H1 (cell line): ENCODE measurements around the gene SERINC1. TPM values are rescaled to one million over a fixed set of nuclear protein-coding genes. Genes with fewer than 3 reads are reported as not detected.
"Not testable (repeated sequence)": the region's sequence is repeated elsewhere in the genome, so short reads cannot be mapped to it uniquely, and the experiment has no call there.

Experiments
- CTCF ChIA-PET: fragments of 300-600 bp; sonication (Branson Sonifier 250); formaldehyde crosslinking; loops from one replicate; lab custom pipeline; 2021; ENCODE audit not compliant: partially characterized antibody; lab: Charles Lee
- POLR2A ChIA-PET: fragments of 300-600 bp; sonication (Branson Sonifier 250); formaldehyde crosslinking; loops from one replicate; lab custom pipeline; 2021; ENCODE audit warnings: inconsistent platforms; ENCODE audit not compliant: partially characterized antibody; lab: Charles Lee
- DNase-seq, 2 experiments: peaks; one replicate each; pipeline versions ENCODE4 v3.0.0 to v3.0.0-alpha.2; 2010 to 2022; ENCODE audit warnings: low spot score in 2 of 2, low read depth in 1 of 2, mixed read lengths in 1 of 2
- FAIRE-seq: peaks from 2 replicates; lab custom pipeline; 2011; peaks lifted over from hg19 to GRCh38; lab: Jason Lieb, UNC
- H2AFZ ChIP-seq: 2 replicates; pipeline ENCODE4 v1.8.1; 2012; ENCODE audit warnings: low read length, inconsistent platforms
- H2AK5ac ChIP-seq: 2 replicates; pipeline ENCODE4 v1.6.1; 2013; ENCODE audit warnings: low read depth, low read length
- H2BK120ac ChIP-seq: replicated peaks from 2 replicates; pipeline ENCODE3; 2013; ENCODE audit warnings: low read depth, low read length, inconsistent platforms
- H2BK12ac ChIP-seq: 2 replicates; pipeline ENCODE4 v1.6.1; 2013; ENCODE audit warnings: low read depth, low read length
- H2BK15ac ChIP-seq: 2 replicates; pipeline ENCODE4 v1.6.1; 2013; ENCODE audit warnings: low read length
- H2BK20ac ChIP-seq: 2 replicates; pipeline ENCODE4 v1.6.1; 2013; ENCODE audit warnings: low read length
- H2BK5ac ChIP-seq: 2 replicates; pipeline ENCODE4 v1.6.1; 2013; ENCODE audit warnings: low read depth, low read length
- H3K14ac ChIP-seq: 2 replicates; pipeline ENCODE4 v1.6.1; 2013; ENCODE audit warnings: inconsistent platforms; ENCODE audit not compliant: insufficient read length
- H3K18ac ChIP-seq: 2 replicates; pipeline ENCODE4 v1.6.1; 2013; ENCODE audit warnings: low read length; ENCODE audit errors: extremely low read depth
- H3K23ac ChIP-seq: 2 replicates; pipeline ENCODE4 v1.6.1; 2013; ENCODE audit warnings: inconsistent platforms; ENCODE audit not compliant: insufficient read length
- H3K23me2 ChIP-seq: 2 replicates; pipeline ENCODE4 v1.6.1; 2013; ENCODE audit warnings: low read depth, low read length
- H3K27ac ChIP-seq: 2 replicates; pipeline ENCODE4 v1.6.1; 2011; ENCODE audit warnings: low read depth, low read length, inconsistent platforms
- H3K27me3 ChIP-seq, 4 experiments: replicated peaks in 1 of 4; 1 replicate in 1 of 4; 2 replicates in 3 of 4; pipeline versions ENCODE4 v1.6.1 to v1.8.1; 2011 to 2013; ENCODE audit warnings: low read length in 3 of 4, mild to moderate bottlenecking in 3 of 4, inconsistent platforms in 2 of 4, mixed read lengths in 2 of 4, moderate library complexity in 1 of 4; ENCODE audit not compliant: control insufficient read depth in 3 of 4, insufficient read depth in 3 of 4; ENCODE audit errors: extremely low read depth in 1 of 4
- H3K36me3 ChIP-seq, 4 experiments: 2 replicates each; pipeline versions ENCODE4 v1.6.1 to v1.8.1; 2011 to 2013; ENCODE audit warnings: mild to moderate bottlenecking in 4 of 4, low read length in 3 of 4, moderate library complexity in 2 of 4, control low read depth in 1 of 4, inconsistent platforms in 1 of 4; ENCODE audit not compliant: insufficient read depth in 4 of 4, control insufficient read depth in 2 of 4
- H3K4ac ChIP-seq: replicated peaks from 2 replicates; pipeline ENCODE3; 2013; ENCODE audit warnings: low read length, low read depth, mixed read lengths, inconsistent platforms; ENCODE audit not compliant: insufficient read length
- H3K4me1 ChIP-seq, 4 experiments: replicated peaks in 1 of 4; 1 replicate in 1 of 4; 2 replicates in 3 of 4; pipeline versions ENCODE4 v1.6.1 to v1.8.1; 2011 to 2013; ENCODE audit warnings: low read length in 3 of 4, inconsistent platforms in 2 of 4, mixed read lengths in 1 of 4; ENCODE audit not compliant: insufficient read depth in 4 of 4, control insufficient read depth in 3 of 4
- H3K4me2 ChIP-seq, 2 experiments: 2 replicates each; pipeline versions ENCODE4 v1.6.1 to v1.8.1; 2011 to 2013; ENCODE audit warnings: low read depth in 2 of 2, low read length in 2 of 2, control low read depth in 1 of 2, inconsistent platforms in 1 of 2, mild to moderate bottlenecking in 1 of 2; ENCODE audit not compliant: insufficient read depth in 1 of 2
- H3K4me3 ChIP-seq, 4 experiments: fragments of 200-600, 300-600 bp in 1 of 4; sonication (generic), shearing (Covaris generic), sonication (Bioruptor Twin) in 1 of 4; 2 replicates each; pipeline versions ENCODE4 v1.5.1 to v1.8.1; 2011 to 2016; ENCODE audit warnings: low read length in 4 of 4, low read depth in 3 of 4, control low read depth in 2 of 4, inconsistent platforms in 2 of 4, mild to moderate bottlenecking in 2 of 4, mixed read lengths in 1 of 4, moderate library complexity in 1 of 4; ENCODE audit not compliant: insufficient read depth in 2 of 4; ENCODE audit errors: extremely low read depth in 1 of 4
- H3K56ac ChIP-seq: replicated peaks from 2 replicates; pipeline ENCODE3; 2013; ENCODE audit warnings: low read depth, mild to moderate bottlenecking, mixed read lengths, low read length, inconsistent platforms; ENCODE audit not compliant: insufficient read length
- H3K79me1 ChIP-seq: 2 replicates; pipeline ENCODE4 v1.6.1; 2013; ENCODE audit warnings: low read depth, low read length, control low read depth
- H3K79me2 ChIP-seq, 2 experiments: 2 replicates each; pipeline versions ENCODE4 v1.6.1 to v1.8.1; 2012 to 2013; ENCODE audit warnings: low read length in 2 of 2, mild to moderate bottlenecking in 2 of 2, inconsistent platforms in 1 of 2; ENCODE audit not compliant: insufficient read depth in 2 of 2, control insufficient read depth in 1 of 2
- H3K9ac ChIP-seq, 4 experiments: replicated peaks in 1 of 4; 1 replicate in 1 of 4; 2 replicates in 3 of 4; pipeline versions ENCODE4 v1.6.1 to v1.8.1; 2011 to 2013; ENCODE audit warnings: low read depth in 3 of 4, low read length in 3 of 4, control low read depth in 2 of 4, mild to moderate bottlenecking in 2 of 4, moderate library complexity in 2 of 4, inconsistent platforms in 1 of 4; ENCODE audit errors: extremely low read depth in 1 of 4
- H3K9me3 ChIP-seq, 2 experiments: 2 replicates each; pipeline versions ENCODE4 v1.6.1 to v1.8.1; 2012 to 2013; ENCODE audit warnings: mild to moderate bottlenecking in 2 of 2, moderate library complexity in 2 of 2, control low read depth in 1 of 2, inconsistent platforms in 1 of 2, low read depth in 1 of 2, low read length in 1 of 2, mixed read lengths in 1 of 2; ENCODE audit not compliant: insufficient read depth in 2 of 2
- H4K20me1 ChIP-seq, 2 experiments: replicated peaks in 1 of 2; 2 replicates each; pipeline versions ENCODE3 to v1.8.1; 2011 to 2013; ENCODE audit warnings: inconsistent platforms in 2 of 2, low read length in 2 of 2, mild to moderate bottlenecking in 1 of 2; ENCODE audit not compliant: insufficient read depth in 2 of 2, control insufficient read depth in 1 of 2
- H4K5ac ChIP-seq: 2 replicates; pipeline ENCODE4 v1.6.1; 2013; ENCODE audit warnings: low read length, low read depth, mixed read lengths, inconsistent platforms; ENCODE audit not compliant: insufficient read length
- H4K8ac ChIP-seq: 2 replicates; pipeline ENCODE4 v1.8.0; 2013; ENCODE audit warnings: mild to moderate bottlenecking, moderate library complexity, low read length, inconsistent platforms; ENCODE audit not compliant: insufficient read depth; ENCODE audit errors: extremely low read depth
- H4K91ac ChIP-seq: replicated peaks from 2 replicates; pipeline ENCODE3; 2013; ENCODE audit warnings: low read length, mixed read lengths, inconsistent platforms; ENCODE audit not compliant: insufficient read length
- EP300 ChIP-seq, 2 experiments: IDR thresholded peaks; 1 replicate in 1 of 2; 2 replicates in 1 of 2; pipeline ENCODE4 v1.6.1; 2011 to 2012; ENCODE audit warnings: low read depth in 2 of 2, low read length in 2 of 2, mild to moderate bottlenecking in 2 of 2, borderline replicate concordance in 1 of 2, inconsistent platforms in 1 of 2, moderate library complexity in 1 of 2
- KDM1A ChIP-seq: fragments of 200-600, 300-600 bp; sonication (generic); IDR thresholded peaks from 2 replicates; pipeline ENCODE4 v1.7.1; 2016; ENCODE audit warnings: mild to moderate bottlenecking, low read length, borderline replicate concordance
- ZNF274 ChIP-seq: IDR thresholded peaks from 2 replicates; pipeline ENCODE4 v1.7.0; 2012; ENCODE audit warnings: low read length, borderline replicate concordance; ENCODE audit errors: extremely low read depth
- WGBS, 2 experiments: shearing (Covaris generic) in 1 of 2; methylation state at CpG; one replicate each; pipeline versions ENCODE4 v1.1.6 to v1.1.7; 2013 to 2015; ENCODE audit warnings: low lambda C conversion rate in 2 of 2, mixed read lengths in 2 of 2, inconsistent platforms in 1 of 2, low coverage in 1 of 2, missing lambda C conversion rate in 1 of 2; ENCODE audit not compliant: insufficient replicate concordance in 2 of 2, insufficient coverage in 1 of 2, insufficient read length in 1 of 2; ENCODE audit errors: extremely low coverage in 1 of 2, missing lambda C conversion rate in 1 of 2; 5-methylcytosine and 5-hydroxymethylcytosine counted together
- polyA plus RNA-seq, 7 experiments: library from polyadenylated mRNA; depleted of rRNA in 3 of 7; stranded (reverse) in 5 of 7; unstranded in 2 of 7; fragments of >200 nt in 5 of 7; fragments of 200-250 nt in 2 of 7; gene quantifications; 1 replicate in 5 of 7; 2 replicates in 1 of 7; 4 replicates in 1 of 7; pipeline versions ENCODE4 v1.2.1 to v1.2.3, GENCODE V29; 2011 to 2013; ENCODE audit warnings: missing spikeins in 2 of 7, mixed read lengths in 2 of 7
- total RNA-seq: library from RNA; stranded (reverse); fragmentation: NEBNext Ultra II Directional; extraction: Animal tissue kit (Norgen Biotek cat#: 25700); gene quantifications from 2 replicates; pipeline ENCODE4 v1.2.1, GENCODE V29; 2021

Gene SERINC1
- total and polyA plus RNA-seq, 2 of the 8 experiments (the other 6 are each of a cell fraction or from before 2014, with no cell fraction given), result 15.4 to 38.6 TPM

DNA sequence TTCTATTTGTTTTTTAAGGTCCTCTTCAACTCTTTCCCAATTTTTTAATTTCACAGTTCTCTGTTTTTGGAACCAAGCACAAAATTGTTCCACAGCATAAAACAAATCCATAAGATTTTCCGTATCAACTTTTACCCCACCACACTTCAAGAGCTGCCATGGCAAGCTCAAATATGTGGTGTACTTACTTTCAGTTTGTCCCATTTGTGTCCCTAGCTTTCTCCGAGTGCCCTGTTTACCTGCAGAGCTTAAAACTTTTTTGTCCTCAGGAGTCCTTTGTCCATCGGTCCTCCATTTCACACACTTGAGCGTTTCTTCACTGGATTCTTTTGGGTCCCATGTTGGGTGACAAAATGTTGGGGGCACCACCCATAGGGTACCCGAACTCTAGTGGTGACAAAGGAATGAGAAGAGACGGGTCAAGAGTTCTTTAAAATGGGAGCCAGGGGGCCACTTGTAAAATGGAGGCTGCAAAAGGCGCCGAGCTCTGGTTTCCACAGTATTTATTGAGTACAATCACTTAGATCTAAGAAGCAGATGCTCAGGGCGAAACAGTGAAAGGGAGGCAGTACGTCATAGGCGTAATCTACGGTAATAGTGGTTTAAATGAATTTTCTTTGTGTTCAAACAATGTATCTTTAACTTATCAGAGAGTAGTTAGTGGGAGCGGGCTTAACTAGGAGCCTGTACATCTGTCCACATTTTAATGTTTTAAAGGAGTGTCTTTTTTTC lies 39.8 kb upstream of the SERINC1 start (continued):
- no peak for TF ChIP-seq KDM1A
- TF ChIP-seq EP300 (IDR thresholded peaks at IDR 0.05; ENCODE audit: borderline replicate concordance in 1 of 2, low read depth in 2 of 2, low read length in 2 of 2), result no peak
- TF ChIP-seq ZNF274, result no peak
- TF ChIP-seq, all 59 proteins: peak for 0

DNA sequence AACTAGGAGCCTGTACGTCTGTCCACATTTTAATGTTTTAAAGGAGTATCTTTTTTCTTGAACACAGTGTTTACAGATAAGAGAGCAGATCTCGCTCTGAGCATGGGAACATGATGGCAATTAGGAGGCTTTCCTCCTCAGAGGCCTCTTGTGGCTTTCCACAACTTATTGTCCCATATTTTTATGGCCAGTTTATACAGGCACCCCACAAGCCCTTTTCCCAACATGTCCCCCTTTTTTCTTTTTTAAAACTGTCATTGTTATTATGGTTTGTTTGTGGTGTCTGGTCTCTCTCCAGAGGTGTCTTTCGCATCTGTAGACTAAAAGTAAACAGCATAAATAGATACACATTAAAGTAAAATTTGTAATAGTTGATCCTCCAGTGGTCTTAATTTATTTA lies 33.6 kb upstream of the SERINC1 start:
- H3K23me2 ChIP-seq, H2AK5ac ChIP-seq, H3K27me3 ChIP-seq, H3K14ac ChIP-seq, H2BK15ac ChIP-seq, H3K18ac ChIP-seq, H3K4me2 ChIP-seq, POLR2A ChIA-PET, H4K91ac ChIP-seq, H3K4ac ChIP-seq, H2BK120ac ChIP-seq, H3K79me2 ChIP-seq, H2BK12ac ChIP-seq, H3K56ac ChIP-seq, H3K27ac ChIP-seq, FAIRE-seq, H2BK5ac ChIP-seq, H3K9ac ChIP-seq, H4K20me1 ChIP-seq, H3K4me3 ChIP-seq, DNase-seq, H3K4me1 ChIP-seq, H2AFZ ChIP-seq, H4K8ac ChIP-seq, H3K79me1 ChIP-seq, H4K5ac ChIP-seq, H3K23ac ChIP-seq, H2BK20ac ChIP-seq: not testable (repeated sequence)
- H3K36me3 ChIP-seq, result peaks cover 0 to 50% (median 1%) of the 10 kb centered on the region in 4 experiments; a peak in 3 of 8 replicates
- CTCF ChIA-PET, result interaction anchor here (0.5 kb wide), 1 partner anchor 17 kb away, joined by 4 read pairs; no protein-coding TSS in a partner anchor
- H3K9me3 ChIP-seq, result peaks cover 30 to 34% of the 10 kb centered on the region in 2 experiments
- 82% methylated on average over 3 of the region's 3 CpGs; no CpG with 5 or more reads in 1 of the 2 experiments for WGBS, 2 experiments
